Measurements from ENCODE around the gene ALDH8A1.

ALDH8A1 gene, protein sequence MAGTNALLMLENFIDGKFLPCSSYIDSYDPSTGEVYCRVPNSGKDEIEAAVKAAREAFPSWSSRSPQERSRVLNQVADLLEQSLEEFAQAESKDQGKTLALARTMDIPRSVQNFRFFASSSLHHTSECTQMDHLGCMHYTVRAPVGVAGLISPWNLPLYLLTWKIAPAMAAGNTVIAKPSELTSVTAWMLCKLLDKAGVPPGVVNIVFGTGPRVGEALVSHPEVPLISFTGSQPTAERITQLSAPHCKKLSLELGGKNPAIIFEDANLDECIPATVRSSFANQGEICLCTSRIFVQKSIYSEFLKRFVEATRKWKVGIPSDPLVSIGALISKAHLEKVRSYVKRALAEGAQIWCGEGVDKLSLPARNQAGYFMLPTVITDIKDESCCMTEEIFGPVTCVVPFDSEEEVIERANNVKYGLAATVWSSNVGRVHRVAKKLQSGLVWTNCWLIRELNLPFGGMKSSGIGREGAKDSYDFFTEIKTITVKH

DNA sequence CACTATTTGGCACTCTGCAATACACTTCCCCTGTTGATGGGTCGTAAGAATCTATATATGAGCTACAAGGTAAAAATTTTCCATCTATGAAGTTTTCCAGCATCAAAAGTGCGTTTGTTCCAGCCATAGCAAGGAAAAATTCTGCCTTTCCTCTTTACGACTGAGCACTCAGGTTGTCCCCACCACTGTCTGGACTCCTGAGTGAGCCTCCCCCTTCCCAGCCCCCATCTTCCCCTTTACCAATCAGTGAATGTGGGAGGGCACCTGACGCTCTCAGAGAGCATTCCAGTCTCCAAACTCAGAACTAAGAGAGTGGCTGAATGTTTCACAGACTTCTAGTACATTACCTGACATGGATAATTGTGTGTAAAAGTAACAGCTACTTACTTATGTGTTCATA lies at the start of gene ALDH8A1:
TSS of gene ALDH8A1 (minus strand) at position 175 of the 400 bp plus-strand sequence. CDS start at position 127, 48 bp downstream.
- no peak for DNase-seq

DNA sequence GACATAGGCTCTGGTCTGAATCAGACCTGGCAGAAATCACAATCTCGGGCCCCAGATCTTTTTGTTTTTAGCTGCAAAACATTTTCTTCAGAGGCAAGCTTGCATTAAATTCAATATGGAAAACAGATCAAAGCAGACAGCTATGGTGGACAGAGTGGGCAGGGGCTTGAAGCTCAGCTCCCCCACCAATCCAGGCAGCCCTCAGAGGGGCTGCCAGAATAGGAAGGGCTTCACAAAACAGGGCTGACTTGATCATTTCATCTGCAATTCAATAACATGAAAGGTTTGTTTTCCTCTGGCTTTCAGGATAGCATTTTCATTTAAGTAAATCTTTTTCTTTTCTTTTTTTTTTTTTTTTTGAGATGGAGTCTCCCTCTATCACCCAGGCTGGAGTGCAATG lies 49.2 kb upstream of the ALDH8A1 start:
- DNase-seq: no peak

DNA sequence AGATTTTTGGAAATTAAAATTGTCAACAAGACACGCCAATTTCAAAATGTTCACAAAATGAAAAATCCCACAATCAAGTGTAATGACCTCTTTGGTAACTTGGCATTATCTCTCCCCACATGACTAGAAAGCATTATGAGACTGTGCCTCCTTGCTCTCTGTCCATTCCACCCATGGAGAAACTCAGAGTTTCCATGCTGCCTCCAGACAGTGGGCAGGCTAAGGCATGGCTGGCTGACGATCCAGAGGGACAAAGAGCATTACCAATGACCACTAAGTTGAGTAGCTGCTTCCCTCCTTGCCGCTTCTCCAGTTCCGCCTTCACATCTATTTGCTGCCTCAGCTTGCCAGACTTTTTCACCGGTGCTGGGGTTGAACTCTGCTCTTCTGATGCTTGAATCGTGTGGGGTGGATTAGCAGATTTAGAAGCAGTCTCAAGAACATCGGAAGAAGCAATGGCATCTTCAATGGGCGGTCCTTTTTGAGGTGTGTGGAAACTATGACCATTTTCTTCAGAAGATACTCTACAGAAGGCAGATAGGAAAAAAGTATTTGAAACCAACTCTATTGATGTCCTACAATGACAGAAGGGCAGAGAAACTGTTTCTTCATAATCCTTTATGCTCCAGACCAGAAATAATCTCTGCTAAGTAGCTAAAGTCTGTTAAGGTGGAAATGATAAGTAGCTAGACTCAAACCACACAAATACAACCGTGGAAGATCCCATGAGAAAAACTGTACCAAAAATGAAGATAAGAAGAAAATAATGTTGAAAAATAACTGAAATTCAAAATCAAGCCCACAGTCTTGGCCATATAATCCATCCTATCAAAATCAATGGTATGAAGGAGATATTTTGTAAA lies 47.5 kb upstream of the ALDH8A1 start:
- DNase-seq: no peak

DNA sequence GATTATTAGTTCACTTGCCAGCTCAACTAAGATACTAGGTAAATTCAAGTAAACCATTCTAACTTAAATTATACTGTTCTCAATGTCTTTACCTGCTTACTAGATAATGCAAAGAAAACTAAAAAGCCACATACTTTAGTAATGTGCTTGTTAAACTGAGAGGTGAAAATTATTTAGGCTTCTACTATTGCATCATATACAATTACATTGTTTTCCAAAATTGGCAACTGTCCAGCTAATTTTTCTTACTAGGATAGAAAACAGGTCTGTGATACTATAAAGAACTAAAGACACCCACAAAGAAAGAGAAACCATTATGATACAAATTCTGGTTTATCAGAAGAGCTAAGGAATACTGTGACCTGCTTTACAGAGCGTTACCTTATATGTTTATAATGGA lies 45.6 kb upstream of the ALDH8A1 start:
- DNase-seq: no peak

DNA sequence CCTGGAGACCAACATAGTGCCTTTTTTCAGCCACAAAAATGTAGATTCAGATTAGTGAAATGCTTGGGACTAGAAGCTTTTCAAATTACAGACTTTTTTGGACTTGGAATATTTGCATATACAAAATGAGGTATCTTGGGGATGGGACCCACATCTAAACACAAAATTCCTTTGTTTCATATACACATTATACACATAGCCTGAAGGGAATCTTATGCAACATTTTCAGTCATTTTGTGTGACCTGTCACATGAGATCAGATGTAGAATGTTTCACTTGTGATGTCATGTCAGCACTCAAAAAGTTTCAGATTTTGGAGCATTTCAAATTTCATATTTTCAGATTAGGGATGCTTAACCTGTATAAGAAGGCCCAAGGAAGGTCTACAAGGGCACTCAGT lies 44.5 kb upstream of the ALDH8A1 start:
- DNase-seq: peak in 2 of 3 donors; percentile 7 to 18

DNA sequence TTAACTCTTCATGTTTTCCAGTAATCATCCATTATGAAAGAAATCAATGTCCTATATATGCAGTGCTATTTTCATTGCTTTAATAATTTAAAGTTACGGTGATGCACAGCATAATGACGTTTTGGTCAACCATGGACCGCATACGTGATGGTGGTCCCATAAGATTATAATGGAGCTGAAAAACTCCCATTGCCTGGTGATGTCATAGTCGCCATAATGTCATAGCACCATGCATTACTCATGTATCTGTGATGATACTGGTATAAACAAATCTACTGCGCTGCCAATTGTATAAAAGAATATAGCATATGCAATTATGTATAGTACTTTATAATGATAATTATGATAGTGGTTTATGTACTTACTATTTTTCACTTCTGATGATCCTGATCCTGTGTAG lies 42.3 kb upstream of the ALDH8A1 start:
- DNase-seq: no peak

DNA sequence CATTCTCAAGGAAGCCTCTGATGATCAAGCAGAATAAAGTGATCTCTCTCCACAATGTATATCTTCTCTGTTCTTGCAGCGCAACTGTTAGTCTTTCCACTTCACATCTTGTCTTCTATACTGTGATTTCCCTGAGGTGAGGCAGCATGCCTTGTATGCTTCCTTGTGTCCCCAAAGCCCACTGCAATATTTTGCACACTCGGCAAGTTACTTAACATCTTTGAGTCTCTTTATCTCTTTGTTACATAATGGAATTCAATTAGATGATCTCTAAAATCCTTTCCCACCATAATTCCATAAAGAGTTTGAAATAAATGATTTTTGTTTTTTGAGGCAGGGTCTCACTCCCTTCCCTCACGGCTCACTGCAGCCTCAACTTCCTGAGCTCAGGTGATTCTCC lies 40.4 kb upstream of the ALDH8A1 start:
- DNase-seq: no peak

DNA sequence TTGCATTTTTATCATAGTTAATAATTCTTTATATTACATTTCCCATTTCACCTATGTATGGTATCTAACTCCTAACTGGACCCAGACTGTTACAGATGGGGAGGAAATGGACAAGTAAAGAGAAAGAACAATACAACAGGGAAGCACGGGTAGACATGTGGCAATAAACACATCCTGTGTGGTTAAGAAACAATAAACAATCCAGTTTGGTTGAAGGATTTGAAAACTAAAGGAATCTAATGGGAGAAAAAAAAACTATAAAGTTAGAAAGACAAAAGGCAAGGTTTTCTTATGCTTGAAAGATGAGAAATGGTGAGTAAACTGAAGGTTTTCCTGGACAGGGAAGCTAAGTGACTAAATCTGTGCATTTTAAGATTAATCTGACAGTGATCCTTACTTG lies 34.9 kb upstream of the ALDH8A1 start:
- no peak for DNase-seq

DNA sequence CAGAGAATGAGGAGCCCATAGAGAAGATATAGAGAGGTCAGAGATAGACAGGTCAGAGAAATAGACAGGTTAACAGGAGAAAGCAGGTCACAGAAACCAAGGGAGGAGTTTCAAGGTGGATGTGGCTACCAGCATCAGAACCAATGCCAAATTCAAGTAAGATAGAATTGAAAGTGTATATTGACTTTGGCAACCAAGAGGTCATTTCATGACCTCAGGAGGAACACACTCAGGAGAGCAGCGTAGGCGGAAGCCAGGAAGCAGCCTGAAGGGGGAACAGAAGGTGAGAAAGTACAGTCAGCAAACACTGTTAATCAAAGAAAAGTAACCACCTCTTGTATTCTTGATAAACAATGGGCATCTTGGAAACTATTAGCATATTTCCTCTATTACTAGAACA lies 33.9 kb upstream of the ALDH8A1 start:
- DNase-seq: no peak

DNA sequence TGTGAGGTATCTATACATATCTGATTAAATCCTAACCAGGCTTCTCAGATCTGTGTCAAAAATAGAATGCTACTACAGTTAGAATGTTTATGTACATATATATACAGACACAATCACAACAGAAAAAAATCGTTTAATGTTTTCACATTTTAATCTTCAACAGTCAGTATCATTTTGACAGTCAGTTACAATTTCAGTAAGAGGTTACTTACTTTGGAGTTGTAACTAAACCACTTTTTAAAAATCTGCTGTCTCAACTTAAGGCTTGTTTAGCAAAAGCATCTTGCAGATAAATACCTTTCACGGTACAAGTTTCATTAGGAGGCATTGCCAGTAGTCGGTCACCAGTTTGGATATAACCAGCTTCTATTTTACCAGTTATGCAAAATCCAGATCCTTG lies 32.3 kb upstream of the ALDH8A1 start:
- no peak for DNase-seq

DNA sequence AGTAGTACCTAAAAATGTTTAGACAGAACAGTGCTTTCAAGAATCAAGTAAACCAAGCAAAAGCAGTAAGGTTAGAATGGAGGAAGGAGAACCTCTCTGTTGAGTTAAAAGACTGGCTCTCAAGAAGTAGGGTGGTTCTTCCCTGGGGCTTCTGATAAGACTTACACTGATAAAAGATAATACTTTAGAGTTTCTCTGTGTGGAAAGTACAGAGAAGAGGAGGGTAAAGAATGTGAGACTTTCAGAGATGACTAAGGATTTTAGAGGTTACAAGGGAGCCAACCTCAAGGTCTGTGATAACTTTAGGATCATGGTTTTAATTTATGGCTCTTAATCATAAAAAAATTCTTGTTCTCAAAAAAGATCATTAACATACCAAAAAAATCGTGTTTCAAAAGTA lies 30.9 kb upstream of the ALDH8A1 start:
- no peak for DNase-seq

DNA sequence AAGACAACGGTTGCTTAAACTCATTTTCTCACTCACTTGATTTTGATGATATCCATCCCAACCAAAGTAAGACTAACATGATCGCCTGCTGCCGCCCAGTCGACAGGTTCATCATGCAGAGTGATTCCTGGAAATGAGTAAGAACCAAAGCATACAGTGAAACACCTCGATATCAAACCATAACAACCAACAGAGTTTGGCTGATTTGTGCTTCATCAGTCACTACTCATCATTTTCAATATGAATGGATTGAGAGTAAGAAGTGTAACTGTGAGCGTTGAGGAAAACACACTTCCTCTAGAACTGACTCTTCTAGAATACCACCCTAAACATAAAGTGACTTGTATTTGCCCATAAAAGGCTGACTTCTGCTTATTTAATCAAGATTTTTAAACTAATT lies 29.2 kb upstream of the ALDH8A1 start:
- DNase-seq: no peak

DNA sequence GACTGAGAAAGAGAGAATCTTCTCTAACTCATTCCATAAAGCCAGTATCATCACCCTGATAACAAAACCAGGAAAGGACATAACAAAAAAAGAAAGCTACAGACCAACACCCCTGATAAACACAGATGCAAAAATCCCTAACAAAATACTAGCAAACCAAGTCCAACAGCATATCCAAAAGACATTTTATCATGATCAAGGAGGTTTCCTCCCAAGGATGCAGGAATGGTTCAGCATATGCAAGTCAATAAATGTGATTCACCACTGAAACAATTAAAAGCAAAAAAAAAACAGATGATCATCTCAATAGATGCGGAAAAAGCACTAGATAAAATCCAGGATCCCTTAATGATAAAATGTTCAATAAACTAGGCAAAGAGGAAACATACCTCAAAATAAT lies 24.5 kb upstream of the ALDH8A1 start:
- no peak for DNase-seq

DNA sequence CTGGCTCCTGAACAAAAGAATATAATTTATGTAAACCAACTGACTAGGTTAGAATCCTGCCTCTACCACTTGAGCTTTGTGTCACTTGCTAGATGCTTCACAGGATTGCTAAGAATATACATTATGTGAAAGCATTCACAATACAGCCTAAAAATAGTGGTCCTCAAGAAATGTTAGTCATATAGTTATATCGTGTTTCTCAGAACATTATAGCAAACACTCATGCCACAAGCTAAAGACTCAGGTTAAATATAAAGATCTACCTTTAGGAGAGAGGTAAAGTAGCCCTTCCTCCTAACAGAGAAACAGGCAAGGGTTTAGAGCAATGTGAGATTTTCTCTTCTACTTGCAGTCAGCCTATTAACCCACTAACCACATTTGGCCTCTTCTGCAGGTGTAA lies 17.8 kb upstream of the ALDH8A1 start:
- DNase-seq: no peak

DNA sequence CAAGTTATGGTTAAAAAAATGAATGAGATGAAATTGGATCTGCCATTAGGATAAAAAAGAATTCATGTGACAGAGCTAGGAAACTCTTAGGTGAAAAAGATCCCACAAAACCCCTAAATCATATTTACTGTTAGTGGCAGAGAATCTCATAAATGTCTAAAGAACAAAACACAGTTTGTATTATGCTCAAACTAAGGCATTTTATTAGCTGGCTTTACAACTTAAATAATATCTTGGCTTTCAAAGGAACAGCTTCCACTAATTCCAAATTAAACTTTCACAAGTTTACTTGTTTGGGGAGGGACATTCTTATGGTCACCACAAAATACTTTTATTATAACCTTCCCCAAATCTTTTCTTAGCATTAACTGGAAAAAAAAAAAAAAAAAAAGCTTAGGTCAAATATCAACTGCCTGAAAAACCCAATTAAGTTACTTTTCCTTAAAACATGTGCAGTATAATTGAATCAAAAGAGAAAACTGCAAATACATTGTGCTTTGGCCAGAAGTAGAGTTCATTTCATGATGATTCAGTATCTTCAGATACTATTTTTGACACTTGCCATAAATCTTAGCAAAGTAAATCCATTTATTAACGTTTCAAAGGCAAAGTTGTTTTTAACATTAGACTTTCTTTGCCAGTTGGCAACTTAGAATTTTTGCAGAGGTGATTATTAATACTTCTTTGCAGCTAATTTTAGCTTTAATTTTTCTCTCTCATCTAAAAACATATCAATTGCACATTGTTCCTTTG lies 14.7 kb upstream of the ALDH8A1 start:
- DNase-seq: no peak

DNA sequence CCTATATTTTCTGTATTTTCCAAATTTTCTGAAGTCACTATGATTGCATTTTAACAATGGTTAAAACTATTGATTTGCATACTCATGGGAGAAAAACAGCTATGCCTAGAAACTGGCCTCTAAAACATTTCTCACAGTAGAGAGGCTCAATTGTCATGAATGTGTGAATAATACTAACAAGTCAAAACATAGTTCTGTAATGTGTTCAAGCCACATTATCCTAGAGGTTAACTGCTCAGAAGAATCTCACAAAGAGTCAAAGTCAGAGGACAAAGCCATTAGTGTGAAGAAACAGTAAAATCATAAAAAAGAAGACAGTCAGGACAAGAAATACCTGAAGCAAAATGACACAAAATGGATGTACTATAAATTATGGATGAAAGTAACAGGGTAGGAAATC lies 12.5 kb upstream of the ALDH8A1 start:
- no peak for DNase-seq

DNA sequence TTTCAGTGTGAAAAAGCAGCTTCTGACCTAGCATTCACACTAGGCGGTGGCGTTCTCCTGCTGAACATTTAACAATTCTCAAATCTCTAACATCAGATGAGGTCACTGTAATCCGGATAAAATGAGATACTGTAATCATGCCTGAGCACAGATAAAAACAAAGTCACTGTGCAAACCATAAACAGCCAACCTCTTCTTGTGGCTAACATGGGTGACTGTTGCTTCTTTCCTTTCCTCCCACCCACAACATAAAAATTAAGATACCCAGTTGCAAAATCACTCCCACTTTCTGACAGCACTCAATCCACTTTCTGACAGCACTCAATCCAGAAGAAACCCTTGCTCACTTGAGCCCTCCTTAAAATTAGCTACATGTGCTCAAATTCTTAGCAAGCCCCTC lies 11.5 kb upstream of the ALDH8A1 start:
- peak in 1 of 3 donors; percentile 4 for DNase-seq

DNA sequence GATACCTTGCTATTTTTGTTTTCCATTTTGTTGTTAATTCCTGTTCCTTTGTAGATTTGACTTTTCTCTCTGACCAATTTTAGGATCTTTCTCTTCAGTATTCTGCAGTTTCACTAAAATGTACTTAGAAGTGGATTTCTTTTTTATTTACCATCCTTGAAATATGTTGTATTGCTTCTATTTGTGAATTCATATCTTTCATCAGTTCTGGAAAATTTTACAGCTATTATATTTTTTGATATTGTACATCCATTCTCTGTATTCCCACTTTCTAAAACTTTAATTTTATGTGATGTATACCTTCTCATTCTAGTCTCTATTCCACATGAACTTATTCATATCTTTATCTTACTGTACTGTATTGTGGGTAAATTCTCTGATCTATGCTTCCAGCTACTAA lies 9.7 kb upstream of the ALDH8A1 start:
- no peak for DNase-seq

DNA sequence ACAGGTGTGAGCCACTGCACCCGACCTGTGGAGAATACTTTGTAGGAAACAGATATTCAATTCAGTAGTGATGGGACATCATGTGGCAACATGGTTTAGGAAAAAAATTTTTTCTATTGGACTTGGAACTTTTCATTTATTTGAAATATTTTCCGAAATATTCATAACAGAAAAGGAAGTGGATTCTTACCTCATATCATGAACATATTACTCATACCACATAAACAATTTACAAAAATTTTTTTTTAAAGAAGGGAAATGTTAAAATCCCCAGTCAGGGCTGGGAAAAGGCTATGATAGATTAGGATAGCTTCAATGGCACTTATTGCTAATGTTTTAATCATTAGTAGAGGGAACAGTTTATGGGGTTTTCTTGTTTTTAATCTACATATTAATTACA lies 6.8 kb upstream of the ALDH8A1 start:
- peak; percentile 23 to 58 (median 50) for DNase-seq

DNA sequence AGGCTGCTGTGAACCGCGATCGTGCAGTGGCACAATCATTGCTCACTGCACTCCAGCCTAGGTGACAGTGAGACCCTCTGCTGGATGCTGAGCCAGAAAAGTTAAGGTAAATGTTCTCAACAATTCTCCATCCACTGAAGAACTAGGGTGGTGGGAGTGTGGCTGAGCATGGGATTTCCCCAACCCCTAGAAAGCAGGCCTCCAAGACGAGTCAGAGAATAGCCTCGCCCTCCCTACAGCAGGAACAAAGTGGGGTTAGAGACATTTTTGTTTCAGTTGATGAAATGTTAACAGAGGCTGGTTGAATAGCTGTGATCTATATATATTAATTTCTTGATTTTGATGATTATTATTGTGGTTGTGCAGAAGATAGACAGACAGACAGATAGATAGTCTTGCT lies 6.1 kb upstream of the ALDH8A1 start:
- peak; percentile 19 to 35 (median 32) for DNase-seq

DNA sequence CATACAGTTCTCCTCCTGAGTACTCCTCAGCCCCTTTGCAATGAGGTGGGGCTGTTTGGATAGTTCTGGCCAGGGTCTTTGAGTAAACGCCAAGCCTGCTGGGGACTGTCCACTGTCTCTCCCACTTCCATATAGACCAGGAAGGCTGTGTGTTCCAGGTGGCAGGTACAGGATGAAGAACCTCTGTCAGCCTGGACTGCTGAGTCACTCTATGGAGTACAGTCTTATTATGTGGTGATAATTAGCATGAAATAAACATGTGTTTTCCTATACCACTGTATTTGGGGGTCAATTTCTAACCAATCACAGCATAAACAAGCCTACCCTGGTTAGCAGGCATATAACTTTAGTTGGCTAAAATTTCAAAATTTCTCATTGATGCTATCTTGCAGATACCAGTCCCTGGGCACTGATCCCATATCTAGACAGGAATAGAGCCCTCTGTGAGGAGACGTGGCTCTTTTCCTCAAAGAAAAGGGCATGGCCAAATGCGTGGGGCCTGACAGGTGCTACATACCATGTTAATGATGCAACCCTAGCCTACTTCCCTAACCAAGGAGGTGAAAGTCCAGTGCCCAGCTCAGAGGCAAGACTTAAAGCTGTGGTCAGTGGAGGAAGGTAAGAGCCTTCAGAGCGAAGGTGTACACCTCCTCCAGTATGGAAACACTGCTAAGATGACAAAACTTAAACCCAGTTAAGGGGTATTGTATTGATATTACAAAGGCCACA lies 4.5 kb upstream of the ALDH8A1 start:
- DNase-seq: no peak

DNA sequence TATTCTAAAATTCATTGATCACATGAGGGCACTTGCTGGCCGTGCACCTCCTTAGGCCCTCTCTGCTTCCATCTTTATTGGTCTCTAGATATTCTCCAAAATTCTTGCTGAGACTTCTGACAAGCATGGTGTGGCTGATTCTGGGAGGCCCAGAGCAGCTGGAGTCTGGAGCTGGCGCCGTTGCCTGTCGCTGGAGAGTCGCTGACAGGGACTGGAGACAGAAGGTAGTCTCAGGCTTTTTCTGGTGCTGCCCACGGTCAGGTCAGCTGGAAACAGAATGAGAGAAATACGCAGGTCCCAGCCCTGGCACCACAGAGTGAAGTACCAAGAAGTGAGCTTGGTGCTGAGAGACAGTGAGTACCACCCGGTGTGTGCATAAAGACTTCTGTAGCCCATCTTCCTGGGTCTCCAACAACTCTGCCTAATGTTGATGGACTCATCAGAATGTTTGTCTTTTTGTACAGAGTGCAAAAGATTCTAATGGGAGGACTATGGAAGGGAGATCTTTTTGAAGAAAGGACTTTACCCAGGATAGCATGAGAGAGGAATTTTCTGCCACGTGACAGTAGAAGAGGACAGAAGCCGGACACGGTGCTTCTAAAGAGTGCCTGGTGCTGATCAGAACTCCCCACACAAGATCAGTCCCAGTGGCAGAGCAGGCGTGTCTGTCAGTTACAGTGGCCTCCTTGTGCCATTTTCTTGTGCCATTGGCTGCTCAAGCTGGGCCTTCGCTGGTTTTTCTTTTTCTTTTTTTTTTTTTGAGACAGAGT lies 1.8 kb upstream of the ALDH8A1 start:
- no peak for DNase-seq

Measured in suppressor macrophage treated with lipopolysaccharide for 1 hour (primary cell).